ENCODE measurements around the gene IGF2BP3. TPM values are rescaled to one million over a fixed set of nuclear protein-coding genes. Genes with fewer than 3 reads are reported as not detected.

Gene IGF2BP3
- total and polyA plus RNA-seq, 10 of the 15 experiments (the other 5 are each of a cell fraction or from before 2014, with no cell fraction given), result 4.6 to 61.2 (median 36.9) TPM

GRCh38 chr7:23469150-23469960, 936 bp downstream of the IGF2BP3 start (continued):
- TF ChIP-seq BCLAF1 (IDR thresholded peaks at IDR 0.05) (no peak), SREBF2 (IDR thresholded peaks at IDR 0.05; ENCODE audit: low read length) (no peak), SMAD5 (IDR thresholded peaks at IDR 0.05; ENCODE audit: low read depth) (no peak), GABPA (IDR thresholded peaks at IDR 0.05; ENCODE audit: low read depth) (no peak), ZBTB11 (CRISPR knock-in tag; IDR thresholded peaks at IDR 0.05) (no peak), FOS (IDR thresholded peaks at IDR 0.05; ENCODE audit: borderline replicate concordance, extremely low read depth, insufficient read length) (no peak), POLR2AphosphoS2 (IDR thresholded peaks at IDR 0.05; ENCODE audit: low read depth, low read length) (no peak), SIX5 (IDR thresholded peaks at IDR 0.05; ENCODE audit: low read depth, low read length, severe bottlenecking) (no peak), PRDM15 (CRISPR knock-in tag; IDR thresholded peaks at IDR 0.05) (no peak), NKRF (conservative IDR thresholded peaks at IDR 0.05) (peak; percentile 67), ESRRA (IDR thresholded peaks at IDR 0.05; ENCODE audit: low read length) (no peak), FOXK2 (IDR thresholded peaks at IDR 0.05) (no peak), RCOR1 (conservative IDR thresholded peaks at IDR 0.05; ENCODE audit: low read depth, low read length) (no peak), RBBP5 (conservative IDR thresholded peaks at IDR 0.05) (no peak), ASH2L (IDR thresholded peaks at IDR 0.05; ENCODE audit: borderline replicate concordance, low read depth) (no peak), YY1 (IDR thresholded peaks at IDR 0.05; ENCODE audit: low read depth, low read length) (peak; percentile 36; the same call in 1 of the 2 replicates), ZNF217 (IDR thresholded peaks at IDR 0.05) (0 out of 2 replicates have a peak, but pooled peaks have one; percentile 57)

All from GM12878 (cell line).